IPS-15b (cell line): ENCODE results near the gene ABCC11.

ENCODE experiments used
- H3K27me3 ChIP-seq: one replicate; pipeline ENCODE4 v1.6.1; 2013; ENCODE audit warnings: low read length; ENCODE audit not compliant: control insufficient read depth, insufficient read depth
- H3K36me3 ChIP-seq: one replicate; pipeline ENCODE4 v1.6.1; 2013; ENCODE audit warnings: low read length; ENCODE audit not compliant: control insufficient read depth, insufficient read depth
- H3K4me1 ChIP-seq: one replicate; pipeline ENCODE4 v1.6.1; 2013; ENCODE audit warnings: mild to moderate bottlenecking, low read length; ENCODE audit not compliant: control insufficient read depth, insufficient read depth
- H3K4me3 ChIP-seq: one replicate; pipeline ENCODE4 v1.5.1; 2013; ENCODE audit warnings: low read depth, low read length
- H3K9ac ChIP-seq: one replicate; pipeline ENCODE4 v1.6.1; 2013; ENCODE audit warnings: low read depth, mild to moderate bottlenecking, low read length
- H3K9me3 ChIP-seq: one replicate; pipeline ENCODE4 v1.6.1; 2013; ENCODE audit warnings: mild to moderate bottlenecking, low read length; ENCODE audit not compliant: control insufficient read depth, insufficient read depth

ABCC11 gene

DNA sequence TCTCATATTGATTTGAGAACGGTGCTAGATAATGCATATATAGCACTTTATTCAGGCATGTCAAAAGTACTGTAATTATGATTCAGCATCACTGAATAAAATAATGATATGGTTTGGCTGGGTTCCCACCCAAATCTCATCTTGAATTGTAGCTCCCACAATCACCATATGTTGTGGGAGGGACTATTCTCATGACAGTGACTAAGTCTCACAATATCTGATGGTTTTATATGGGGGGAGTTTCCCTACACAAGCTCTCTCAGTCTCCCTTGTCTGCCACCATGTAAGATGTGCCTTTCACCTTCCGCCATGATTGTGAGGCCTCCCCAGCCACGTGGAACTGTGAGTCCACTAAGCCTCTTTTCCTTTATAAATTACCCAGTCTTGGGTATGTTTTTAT, 28.9 kb downstream of the ABCC11 start:
- H3K9me3 ChIP-seq: no peaks in the 10 kb centered on the region
- no peak overlapping the region for H3K4me3 ChIP-seq
- H3K36me3 ChIP-seq: no peaks in the 10 kb centered on the region
- H3K4me1 ChIP-seq: no peaks in the 10 kb centered on the region
- H3K27me3 ChIP-seq: no peaks in the 10 kb centered on the region
- H3K9ac ChIP-seq: no peak overlapping the region

DNA sequence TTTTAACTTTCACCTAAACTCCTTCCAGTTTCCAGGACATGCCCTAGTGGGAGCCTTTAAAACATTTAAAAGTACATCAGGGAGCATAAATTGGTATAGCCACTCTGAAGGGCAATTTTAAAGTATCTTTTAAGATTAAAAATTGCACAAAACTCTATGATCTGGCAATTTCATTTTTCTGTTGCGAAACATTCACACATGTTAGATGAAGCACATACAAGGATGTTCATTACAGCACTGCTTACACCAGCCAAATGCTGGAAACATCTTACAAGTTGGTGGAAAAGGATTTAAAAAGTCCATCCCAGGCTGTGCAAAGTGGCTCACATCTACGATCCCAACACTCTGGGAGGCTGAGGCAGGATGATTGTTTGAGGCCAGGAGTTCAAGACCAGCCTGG, 29.6 kb downstream of the ABCC11 start:
- Histone ChIP-seq H3K9ac (no peak overlapping the region), H3K36me3 (no peaks in the 10 kb centered on the region), H3K9me3 (no peaks in the 10 kb centered on the region), H3K4me3 (no peak overlapping the region), H3K27me3 (no peaks in the 10 kb centered on the region), H3K4me1 (no peaks in the 10 kb centered on the region)

DNA sequence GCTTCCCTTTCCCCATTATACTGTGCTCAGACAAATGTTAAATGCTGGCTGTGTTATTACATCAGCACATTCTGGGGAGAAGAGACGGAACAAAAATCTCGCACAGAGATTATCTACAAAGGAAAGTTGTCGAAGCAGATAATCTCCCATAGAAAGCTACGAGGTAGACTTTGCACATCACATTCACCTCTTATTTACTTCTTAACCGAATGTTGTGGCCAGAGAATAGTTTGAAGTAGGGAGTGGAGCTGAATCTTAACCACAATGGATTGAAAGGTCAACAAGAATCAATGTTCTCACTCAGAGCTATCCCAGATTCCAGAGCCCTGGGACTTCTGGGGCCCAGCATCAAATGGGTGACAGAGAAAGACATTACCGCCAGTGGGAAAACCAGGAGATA, 31.6 kb downstream of the ABCC11 start:
- no peaks in the 10 kb centered on the region for H3K36me3 ChIP-seq
- H3K9me3 ChIP-seq: no peaks in the 10 kb centered on the region
- no peaks in the 10 kb centered on the region for H3K4me1 ChIP-seq
- no peak overlapping the region for H3K9ac ChIP-seq
- H3K4me3 ChIP-seq: no peak overlapping the region
- no peaks in the 10 kb centered on the region for H3K27me3 ChIP-seq

DNA sequence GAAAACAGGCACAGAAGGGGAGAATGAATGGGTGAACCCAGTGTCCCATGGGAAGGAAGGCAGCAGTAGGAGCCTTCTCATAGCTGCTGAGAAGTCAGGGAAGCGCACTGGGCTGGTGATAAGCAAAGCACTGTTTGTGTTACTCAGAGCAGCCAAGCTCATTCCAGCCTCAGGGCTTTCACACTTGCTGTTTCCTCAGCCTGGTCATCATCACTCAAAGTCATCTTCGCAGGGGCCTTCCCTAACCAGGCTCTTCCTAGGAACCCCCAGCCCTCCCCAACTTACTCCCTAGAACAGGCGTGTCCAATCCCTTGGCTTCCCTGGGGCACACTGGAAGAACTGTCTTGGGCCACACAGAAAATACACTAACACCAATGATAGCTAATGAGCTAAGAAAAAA, 35.3 kb downstream of the ABCC11 start:
- no peaks in the 10 kb centered on the region for H3K4me1 ChIP-seq
- H3K36me3 ChIP-seq: no peaks in the 10 kb centered on the region

DNA sequence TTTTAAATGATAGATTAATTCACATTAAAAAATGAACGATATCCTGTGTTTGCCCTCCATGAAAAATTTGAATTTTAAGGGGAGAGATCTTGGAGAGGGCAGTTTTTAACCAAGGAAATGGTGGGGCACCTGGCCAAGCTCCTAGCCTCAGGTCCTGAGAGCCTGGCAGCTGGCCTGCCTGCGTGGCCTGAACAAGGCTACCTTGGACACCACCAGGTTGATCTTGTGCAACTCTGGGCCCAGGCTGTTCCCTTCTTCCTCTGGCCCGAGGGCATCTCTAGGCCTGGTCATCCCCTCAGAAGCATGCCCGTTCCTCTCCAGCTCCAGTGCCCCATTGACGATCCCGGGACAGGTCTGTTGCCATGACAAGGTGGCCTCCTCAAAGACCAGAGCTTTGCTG, 36.6 kb downstream of the ABCC11 start:
- no peaks in the 10 kb centered on the region for H3K9me3 ChIP-seq
- H3K36me3 ChIP-seq: no peaks in the 10 kb centered on the region
- H3K9ac ChIP-seq: no peak overlapping the region
- no peak overlapping the region for H3K4me3 ChIP-seq
- H3K27me3 ChIP-seq: no peaks in the 10 kb centered on the region
- no peaks in the 10 kb centered on the region for H3K4me1 ChIP-seq

More for the DNA sequence above, 35.3 kb downstream of the ABCC11 start:
- Histone ChIP-seq H3K9ac (no peak overlapping the region), H3K4me3 (no peak overlapping the region), H3K27me3 (no peaks in the 10 kb centered on the region), H3K9me3 (no peaks in the 10 kb centered on the region)

DNA sequence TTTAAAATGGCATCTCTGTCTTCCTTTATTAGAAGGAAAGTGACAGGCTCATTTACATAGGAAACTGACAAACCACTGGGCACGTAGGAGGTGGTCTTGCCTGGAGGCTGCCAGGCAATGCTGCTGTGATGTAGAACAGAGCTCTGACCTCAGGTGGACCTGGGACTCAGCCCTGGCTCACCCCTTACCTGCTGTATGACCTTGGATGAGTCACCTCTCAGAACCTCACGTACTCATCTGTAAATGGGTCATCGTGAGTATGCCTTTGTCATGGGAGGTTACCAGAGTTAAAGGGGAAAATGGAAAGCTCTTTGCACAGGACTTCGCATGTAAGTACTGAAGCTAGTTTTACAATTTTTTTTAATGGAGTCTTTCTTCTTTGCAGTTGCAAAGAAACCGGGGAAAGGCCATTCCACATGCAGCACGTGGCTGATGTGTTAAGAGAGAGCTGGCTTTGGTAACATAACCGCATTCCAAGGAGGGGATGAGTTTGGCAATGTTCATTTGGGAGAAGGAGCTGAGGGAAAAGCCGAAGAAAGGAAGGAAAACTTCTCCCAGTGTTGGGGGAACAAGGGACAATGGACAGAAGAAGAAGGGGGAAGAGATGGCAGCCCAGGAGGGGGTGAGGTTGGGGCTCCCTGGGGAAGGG, 40.6 kb downstream of the ABCC11 start:
- H3K4me3 ChIP-seq: no peak overlapping the region
- H3K27me3 ChIP-seq: no peaks in the 10 kb centered on the region
- no peaks in the 10 kb centered on the region for H3K4me1 ChIP-seq
- H3K36me3 ChIP-seq: no peaks in the 10 kb centered on the region
- no peaks in the 10 kb centered on the region for H3K9me3 ChIP-seq
- no peak overlapping the region for H3K9ac ChIP-seq

DNA sequence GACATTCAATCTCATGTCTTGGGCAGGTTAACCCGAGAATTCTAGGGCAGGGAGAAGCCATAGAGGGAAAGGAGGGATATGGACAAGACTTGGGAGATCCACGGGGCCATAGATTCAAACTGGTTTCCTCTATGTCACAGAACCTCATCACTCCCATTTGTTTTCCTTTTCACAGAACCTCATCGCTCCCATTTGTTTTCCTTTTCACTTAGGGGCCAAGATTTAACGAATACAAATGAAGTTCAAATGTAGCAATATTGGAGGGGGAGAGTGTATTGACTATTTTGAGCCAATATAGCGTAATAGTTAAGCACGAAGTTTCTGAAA, 42.6 kb downstream of the ABCC11 start:
- Histone ChIP-seq H3K4me3 (no peak overlapping the region), H3K27me3 (no peaks in the 10 kb centered on the region), H3K9ac (no peak overlapping the region), H3K9me3 (no peaks in the 10 kb centered on the region), H3K36me3 (no peaks in the 10 kb centered on the region), H3K4me1 (no peaks in the 10 kb centered on the region)

DNA sequence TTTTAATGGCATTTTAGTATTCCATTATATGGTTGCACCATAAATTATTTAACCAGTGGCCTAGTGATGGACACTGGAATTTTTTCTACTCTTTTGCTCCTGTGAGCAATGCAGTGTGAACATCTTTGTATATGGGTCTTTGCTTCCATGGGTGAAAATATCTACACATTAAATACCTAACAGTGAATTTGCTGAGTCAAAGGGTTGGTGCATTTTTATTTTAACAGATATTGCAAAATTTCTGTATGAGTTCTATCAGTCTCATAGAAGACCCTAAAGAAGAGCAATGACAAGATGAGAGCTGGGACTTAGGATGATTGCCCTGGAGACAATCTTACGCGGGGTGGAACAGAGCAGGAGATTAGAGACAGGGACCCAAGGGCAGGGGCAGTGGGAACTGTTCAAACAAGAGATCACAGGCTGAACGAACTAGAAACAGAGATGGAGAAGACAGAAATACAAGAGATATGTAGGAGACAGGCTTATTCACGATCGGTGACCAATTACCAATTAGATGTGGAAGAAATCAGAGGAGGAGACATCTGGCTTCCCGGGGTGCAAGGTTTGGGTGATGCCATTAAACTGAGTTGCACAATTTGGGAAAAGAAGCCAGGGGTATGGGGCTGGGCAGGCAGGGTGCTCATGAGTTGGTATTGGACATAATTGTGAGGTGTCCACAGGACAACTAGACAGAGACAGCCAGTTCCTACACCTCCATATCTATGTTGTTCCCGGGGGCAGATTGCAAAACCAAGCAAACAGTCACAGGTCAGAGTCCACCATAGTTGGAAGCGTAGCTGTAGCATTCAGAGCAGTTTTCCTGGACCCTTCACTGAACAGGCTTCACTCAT, 43.1 kb downstream of the ABCC11 start:
- Histone ChIP-seq H3K4me1 (no peaks in the 10 kb centered on the region), H3K9ac (no peak overlapping the region), H3K9me3 (no peaks in the 10 kb centered on the region), H3K4me3 (no peak overlapping the region), H3K27me3 (no peaks in the 10 kb centered on the region), H3K36me3 (no peaks in the 10 kb centered on the region)

DNA sequence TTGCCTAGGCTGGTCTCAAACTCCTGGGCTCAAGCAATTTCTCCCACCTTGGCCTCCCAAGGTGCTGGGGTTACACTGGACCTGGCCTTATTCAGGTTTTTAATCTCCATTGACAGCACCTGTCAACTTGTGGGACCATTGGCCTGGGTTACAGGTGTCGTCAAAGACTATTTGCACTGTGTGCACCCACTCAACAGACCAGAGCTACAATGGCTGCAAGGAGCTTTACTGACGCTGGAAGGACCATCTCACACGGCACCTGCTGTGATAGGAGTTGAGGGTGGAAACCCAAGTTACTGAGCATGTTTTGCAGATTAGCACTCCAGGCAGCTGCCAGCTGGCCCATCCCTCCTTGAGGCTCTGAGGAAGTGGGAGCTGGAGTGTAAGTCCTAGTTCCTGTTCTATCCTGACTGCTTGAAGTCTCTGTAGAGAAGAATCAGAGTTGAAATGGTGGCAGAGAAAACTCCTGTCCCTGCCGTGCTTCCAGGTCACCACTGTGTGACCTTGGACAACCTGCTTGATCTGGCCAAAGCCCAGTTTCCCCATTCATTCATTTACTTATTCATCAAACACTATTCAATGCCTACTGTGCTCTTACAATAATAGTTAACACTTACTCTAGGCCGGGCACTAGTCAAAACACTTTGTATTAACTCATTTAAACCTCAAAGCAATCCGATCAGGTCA, 45.7 kb downstream of the ABCC11 start:
- no peaks in the 10 kb centered on the region for H3K36me3 ChIP-seq
- no peaks in the 10 kb centered on the region for H3K9me3 ChIP-seq
- no peak overlapping the region for H3K9ac ChIP-seq
- H3K27me3 ChIP-seq: no peaks in the 10 kb centered on the region
- no peak overlapping the region for H3K4me3 ChIP-seq
- no peaks in the 10 kb centered on the region for H3K4me1 ChIP-seq

DNA sequence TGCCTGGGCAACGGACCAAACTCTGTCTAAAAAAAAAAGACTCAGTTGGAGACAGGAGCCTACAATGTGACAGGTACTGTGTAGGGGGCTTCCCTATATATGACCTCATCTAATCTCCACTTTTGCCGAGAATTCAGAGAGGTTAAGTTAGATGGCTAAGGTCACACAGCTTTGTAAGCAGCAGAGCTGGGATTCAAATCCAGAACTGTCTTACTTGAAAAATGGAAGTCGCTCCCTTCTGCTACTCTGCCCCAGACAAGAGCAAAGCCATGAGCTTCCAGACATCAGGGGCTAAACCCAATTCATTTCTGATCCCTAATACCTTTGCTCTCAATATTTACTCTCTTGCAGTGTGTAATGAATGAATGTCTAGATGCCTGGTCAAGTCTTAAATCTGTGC, 50.0 kb downstream of the ABCC11 start:
- no peak overlapping the region for H3K9ac ChIP-seq
- no peaks in the 10 kb centered on the region for H3K4me1 ChIP-seq
- no peaks in the 10 kb centered on the region for H3K27me3 ChIP-seq
- no peaks in the 10 kb centered on the region for H3K36me3 ChIP-seq
- H3K4me3 ChIP-seq: no peak overlapping the region
- H3K9me3 ChIP-seq: no peaks in the 10 kb centered on the region

DNA sequence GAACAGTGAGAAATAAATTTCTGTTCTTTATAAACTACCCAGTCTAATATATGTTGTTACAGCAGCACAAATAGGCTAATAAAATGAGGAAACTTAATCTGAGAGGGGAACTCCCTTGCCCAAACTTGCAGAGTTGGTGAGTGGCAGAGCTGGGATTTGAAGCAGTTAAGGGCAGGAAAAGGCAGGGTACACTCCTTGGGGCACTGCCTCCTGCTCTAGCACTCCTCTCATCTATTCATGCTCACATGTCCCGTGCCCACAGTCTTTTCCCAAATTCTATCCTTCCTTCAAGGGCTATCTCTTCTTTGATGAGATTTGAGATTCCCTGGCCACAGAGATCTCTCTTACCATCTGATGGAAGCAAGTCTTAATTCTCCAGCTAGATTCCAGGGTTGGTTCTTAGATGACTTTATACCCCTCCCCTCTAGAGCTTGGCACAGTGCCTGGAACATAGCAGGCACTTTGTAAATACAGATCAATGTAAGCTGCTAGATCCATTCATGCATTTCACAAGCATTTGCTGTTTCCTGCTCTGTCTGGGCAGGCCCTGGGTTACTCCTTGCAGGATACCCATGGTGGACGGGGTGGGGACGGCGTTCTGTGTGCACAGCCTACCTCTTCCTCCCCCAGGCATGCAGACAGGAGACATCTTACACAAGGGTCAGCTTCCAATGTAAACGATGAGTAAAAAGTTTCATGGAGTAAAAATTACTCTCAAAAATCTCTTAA, 52.3 kb downstream of the ABCC11 start:
- H3K4me1 ChIP-seq: no peaks in the 10 kb centered on the region
- no peaks in the 10 kb centered on the region for H3K27me3 ChIP-seq
- H3K9me3 ChIP-seq: no peaks in the 10 kb centered on the region
- no peak overlapping the region for H3K4me3 ChIP-seq
- no peak overlapping the region for H3K9ac ChIP-seq
- H3K36me3 ChIP-seq: no peaks in the 10 kb centered on the region
